Muscle layer of duodenum (tissue), 2 donors: Measurements from ENCODE around the gene DTYMK.

Experiments
- H3K27ac ChIP-seq: one replicate; pipeline ENCODE4 v1.7.0; 2013; ENCODE audit warnings: mild to moderate bottlenecking, low read length
- H3K27me3 ChIP-seq: one replicate; pipeline ENCODE4 v1.7.0; 2013; ENCODE audit warnings: low read depth, mild to moderate bottlenecking, control low read depth, low read length
- H3K36me3 ChIP-seq, 2 donors: one replicate each; pipeline ENCODE4 v1.7.0; 2013; ENCODE audit warnings: low read length in 2 of 2, control low read depth in 1 of 2, mild to moderate bottlenecking in 1 of 2; ENCODE audit not compliant: insufficient read depth in 2 of 2, control insufficient read depth in 1 of 2
- H3K4me1 ChIP-seq, 2 donors: one replicate each; pipeline ENCODE4 v1.7.0; 2013; ENCODE audit warnings: low read length in 2 of 2, mild to moderate bottlenecking in 2 of 2, control low read depth in 1 of 2, moderate library complexity in 1 of 2; ENCODE audit not compliant: insufficient read depth in 2 of 2, control insufficient read depth in 1 of 2
- H3K4me3 ChIP-seq, 2 donors: one replicate each; pipeline ENCODE4 v1.7.0; 2013; ENCODE audit warnings: low read length in 2 of 2, low read depth in 1 of 2, mild to moderate bottlenecking in 1 of 2
- H3K9me3 ChIP-seq, 2 donors: one replicate each; pipeline ENCODE4 v1.7.0; 2013; ENCODE audit warnings: low read length in 2 of 2, control low read depth in 1 of 2, mild to moderate bottlenecking in 1 of 2; ENCODE audit not compliant: control insufficient read depth in 1 of 2
- donor health status: healthy.

DTYMK gene

DNA sequence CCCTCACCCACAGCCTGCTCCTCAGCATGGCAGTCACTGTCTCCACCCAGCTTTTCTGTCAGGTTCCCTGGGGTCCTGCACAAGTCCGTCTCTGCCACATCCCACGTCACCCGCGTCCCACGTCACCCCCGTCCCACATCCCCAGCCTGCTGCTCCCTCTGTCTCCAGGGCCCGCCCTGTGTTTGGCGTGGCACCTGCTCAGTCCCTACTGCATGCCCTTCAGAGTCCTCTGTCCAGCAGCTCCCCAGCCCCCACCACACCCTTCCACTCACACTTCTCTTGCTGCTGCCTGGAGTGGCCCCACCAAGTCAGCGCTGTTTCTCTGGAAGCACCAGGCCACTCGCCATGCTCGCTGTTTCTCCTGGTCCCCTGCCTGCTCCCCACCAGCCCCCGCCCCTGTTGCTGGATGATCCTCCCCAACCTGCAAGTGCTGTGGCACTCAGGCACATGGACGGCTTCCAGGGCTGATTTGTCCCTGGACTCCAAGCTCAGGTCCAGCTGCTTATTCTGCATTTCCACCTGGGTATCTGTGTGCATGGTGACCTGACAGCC is 30.3 kb downstream of the DTYMK start:
- no peaks in the 10 kb centered on the region for H3K4me1 ChIP-seq
- peaks cover 57 to 81% of the 10 kb centered on the region in 2 donors for H3K36me3 ChIP-seq
- H3K9me3 ChIP-seq = no peaks in the 10 kb centered on the region
- no peak overlapping the region for H3K27ac ChIP-seq
- H3K27me3 ChIP-seq = no peaks in the 10 kb centered on the region
- no peak overlapping the region for H3K4me3 ChIP-seq

DNA sequence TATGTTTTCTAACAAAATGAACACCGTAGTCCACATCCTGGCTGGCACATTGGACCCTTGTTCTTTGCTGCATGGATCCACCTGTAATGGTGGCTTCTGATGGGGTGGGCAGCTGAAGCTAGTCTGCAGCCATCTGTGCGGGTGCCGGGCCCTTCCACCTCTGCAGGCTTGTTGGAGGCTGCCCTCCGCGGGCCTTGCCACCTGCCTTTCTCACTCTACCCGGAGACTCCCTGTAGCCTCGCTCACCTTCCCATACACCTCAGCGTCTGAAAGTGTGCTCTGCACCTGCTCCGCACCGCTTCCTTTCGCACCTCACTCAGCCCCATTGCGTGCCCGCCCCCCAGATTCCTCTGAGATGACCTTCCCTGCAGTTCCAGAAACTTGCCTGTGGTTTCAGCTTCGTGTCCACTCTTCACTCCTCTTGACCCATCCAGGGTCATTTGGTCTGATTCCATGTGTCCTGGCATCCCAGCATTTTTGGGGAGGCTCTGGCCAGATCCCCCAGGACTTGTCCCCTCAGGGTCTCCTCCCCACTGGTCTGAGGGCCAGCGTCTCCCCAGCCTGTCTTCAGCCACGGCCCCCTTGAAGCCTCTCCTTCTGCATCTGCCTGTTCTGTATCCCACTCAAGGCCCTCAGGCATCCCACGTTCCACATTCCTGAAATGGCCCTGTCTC is 31.0 kb downstream of the DTYMK start:
- Histone ChIP-seq H3K36me3 (peaks cover 55 to 77% of the 10 kb centered on the region in 2 donors), H3K9me3 (no peaks in the 10 kb centered on the region), H3K4me3 (no peak overlapping the region), H3K27ac (no peak overlapping the region), H3K4me1 (no peaks in the 10 kb centered on the region), H3K27me3 (no peaks in the 10 kb centered on the region)

- peaks cover 49 to 66% of the 10 kb centered on the region in 2 donors for H3K36me3 ChIP-seq
- no peaks in the 10 kb centered on the region for H3K9me3 ChIP-seq
- no peaks in the 10 kb centered on the region for H3K27me3 ChIP-seq
- H3K4me3 ChIP-seq = no peak overlapping the region
- no peak overlapping the region for H3K27ac ChIP-seq
- no peaks in the 10 kb centered on the region for H3K4me1 ChIP-seq
Measured at GRCh38 chr2:241654551-241654950, 32.1 kb downstream of the DTYMK start.

DNA sequence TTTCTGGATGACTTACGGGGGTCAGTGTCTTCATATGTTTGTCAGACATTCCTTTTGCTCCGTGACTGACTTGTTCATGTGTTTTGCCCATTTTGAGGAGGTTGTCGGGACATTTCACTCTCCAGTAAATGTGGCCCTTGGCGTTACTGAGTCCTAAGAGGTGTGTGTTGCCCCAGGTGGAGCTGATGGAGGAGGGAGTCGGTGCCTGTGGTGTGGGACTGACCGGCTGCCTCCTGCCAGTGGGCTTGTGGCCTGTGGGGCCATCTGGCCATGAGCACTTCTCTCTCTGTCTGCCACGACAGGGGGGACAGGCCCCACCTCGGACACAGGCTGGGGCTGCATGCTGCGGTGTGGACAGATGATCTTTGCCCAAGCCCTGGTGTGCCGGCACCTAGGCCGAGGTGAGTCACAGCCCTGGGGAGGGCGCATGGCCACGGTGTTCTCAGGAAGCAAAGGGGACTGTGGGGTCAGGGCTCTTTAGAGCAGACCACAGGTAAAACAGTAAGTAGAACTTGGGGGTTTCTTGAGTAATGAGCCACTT is 33.3 kb downstream of the DTYMK start:
- Histone ChIP-seq H3K27ac (no peak overlapping the region), H3K4me3 (no peak overlapping the region), H3K4me1 (no peaks in the 10 kb centered on the region), H3K9me3 (no peaks in the 10 kb centered on the region), H3K36me3 (peaks cover 43 to 56% of the 10 kb centered on the region in 2 donors), H3K27me3 (no peaks in the 10 kb centered on the region)

DNA sequence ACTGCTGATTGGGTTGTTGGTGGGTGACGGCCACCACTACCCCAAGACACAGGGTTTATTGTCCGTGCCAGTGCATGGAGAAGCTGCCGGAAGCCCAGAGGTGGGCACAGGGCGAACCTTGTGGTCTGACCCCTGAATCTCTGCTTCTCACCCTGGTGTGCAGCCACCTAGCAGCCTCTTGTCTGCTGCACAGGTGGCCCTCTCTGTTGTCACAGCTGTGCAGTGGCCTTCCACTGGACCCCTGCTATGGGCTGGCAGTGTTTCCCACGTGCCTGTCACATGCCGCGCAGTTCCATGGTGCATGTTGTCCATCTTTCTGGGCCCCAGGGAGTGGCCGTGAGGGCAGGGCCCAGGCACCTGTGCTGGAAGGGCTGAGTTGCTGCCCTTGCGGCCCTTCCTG is 33.9 kb downstream of the DTYMK start:
- peaks cover 41 to 51% of the 10 kb centered on the region in 2 donors for H3K36me3 ChIP-seq
- no peak overlapping the region for H3K4me3 ChIP-seq
- no peaks in the 10 kb centered on the region for H3K4me1 ChIP-seq
- no peak overlapping the region for H3K27ac ChIP-seq
- H3K9me3 ChIP-seq = no peaks in the 10 kb centered on the region
- no peaks in the 10 kb centered on the region for H3K27me3 ChIP-seq

DNA sequence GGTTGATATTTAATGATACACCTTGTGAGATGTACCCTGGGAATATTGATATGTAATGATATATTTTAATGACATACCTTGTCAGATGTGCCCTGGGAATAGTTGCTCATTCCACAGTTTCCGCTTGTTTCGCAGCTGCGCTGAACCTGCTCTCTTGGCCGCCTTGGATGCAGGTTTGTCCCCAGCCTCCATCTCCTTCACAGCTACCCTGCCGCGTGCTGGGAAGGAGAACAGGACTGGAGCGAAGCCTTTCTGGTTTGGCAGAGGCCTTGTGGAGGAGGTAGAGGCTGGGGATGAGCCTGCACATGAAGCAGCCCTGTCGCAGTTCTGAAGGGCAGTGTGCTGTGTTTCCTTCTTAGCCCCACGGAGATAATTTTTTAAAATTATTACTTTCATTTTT is 34.5 kb downstream of the DTYMK start:
- Histone ChIP-seq H3K27ac (no peak overlapping the region), H3K27me3 (no peaks in the 10 kb centered on the region), H3K9me3 (no peaks in the 10 kb centered on the region), H3K4me1 (no peaks in the 10 kb centered on the region), H3K36me3 (peaks cover 38 to 49% of the 10 kb centered on the region in 2 donors), H3K4me3 (no peak overlapping the region)

DNA sequence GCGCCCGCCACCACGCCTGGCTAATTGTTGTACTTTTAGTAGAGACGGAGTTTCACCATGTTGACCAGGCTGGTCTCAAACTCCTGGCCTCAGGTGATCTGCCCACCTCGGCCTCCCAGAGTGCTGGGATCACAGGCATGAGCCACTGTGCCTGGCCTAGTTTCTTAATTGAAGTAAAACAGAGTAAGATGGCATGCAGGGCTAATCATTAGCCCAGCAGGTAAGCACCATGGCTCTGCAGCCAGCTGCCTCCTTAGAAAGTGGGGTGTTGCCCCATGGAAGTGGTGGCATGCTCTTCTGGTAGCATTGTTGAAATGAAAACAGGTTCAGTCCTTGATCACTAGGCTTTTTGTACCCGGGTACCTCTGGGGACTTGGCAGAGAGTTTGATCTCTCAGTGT is 36.7 kb downstream of the DTYMK start:
- H3K27me3 ChIP-seq = no peaks in the 10 kb centered on the region
- no peaks in the 10 kb centered on the region for H3K9me3 ChIP-seq
- no peak overlapping the region for H3K27ac ChIP-seq
- peaks cover 0 to 14% of the 10 kb centered on the region in 2 donors for H3K4me1 ChIP-seq
- peaks cover 22 to 31% of the 10 kb centered on the region in 2 donors for H3K36me3 ChIP-seq
- H3K4me3 ChIP-seq = no peak overlapping the region

- H3K27me3 ChIP-seq = no peaks in the 10 kb centered on the region
- peaks cover 0 to 14% of the 10 kb centered on the region in 2 donors for H3K4me1 ChIP-seq
- H3K4me3 ChIP-seq = no peak overlapping the region
- H3K36me3 ChIP-seq = peaks cover 16 to 26% of the 10 kb centered on the region in 2 donors
- H3K9me3 ChIP-seq = no peaks in the 10 kb centered on the region
- no peak overlapping the region for H3K27ac ChIP-seq
Measured at GRCh38 chr2:241649404-241649803, 37.2 kb downstream of the DTYMK start.

DNA sequence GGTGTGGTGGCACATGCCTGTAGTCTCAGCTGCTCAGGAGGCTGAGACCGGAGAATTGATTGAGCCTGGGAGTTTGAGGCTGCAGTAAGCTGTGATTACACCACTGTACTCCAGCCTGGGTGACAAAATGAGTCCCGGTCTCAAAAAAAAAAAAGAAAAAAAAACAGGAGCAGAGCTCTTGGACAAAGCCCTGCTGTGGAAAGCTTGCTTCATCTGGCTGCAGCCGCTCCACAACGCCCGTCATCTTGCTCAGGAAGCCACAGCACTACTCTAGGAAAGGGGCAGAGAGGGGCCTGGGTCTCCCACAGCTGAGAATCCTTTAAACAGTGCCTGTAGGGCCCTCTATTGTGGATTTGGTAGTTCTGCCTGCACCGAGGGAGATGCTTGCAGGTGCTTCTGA is 38.2 kb downstream of the DTYMK start:
- no peak overlapping the region for H3K27ac ChIP-seq
- H3K4me3 ChIP-seq = no peak overlapping the region
- H3K36me3 ChIP-seq = peaks cover 16 to 23% of the 10 kb centered on the region in 2 donors
- no peaks in the 10 kb centered on the region for H3K27me3 ChIP-seq
- peaks cover 0 to 14% of the 10 kb centered on the region in 2 donors for H3K4me1 ChIP-seq
- no peaks in the 10 kb centered on the region for H3K9me3 ChIP-seq

DNA sequence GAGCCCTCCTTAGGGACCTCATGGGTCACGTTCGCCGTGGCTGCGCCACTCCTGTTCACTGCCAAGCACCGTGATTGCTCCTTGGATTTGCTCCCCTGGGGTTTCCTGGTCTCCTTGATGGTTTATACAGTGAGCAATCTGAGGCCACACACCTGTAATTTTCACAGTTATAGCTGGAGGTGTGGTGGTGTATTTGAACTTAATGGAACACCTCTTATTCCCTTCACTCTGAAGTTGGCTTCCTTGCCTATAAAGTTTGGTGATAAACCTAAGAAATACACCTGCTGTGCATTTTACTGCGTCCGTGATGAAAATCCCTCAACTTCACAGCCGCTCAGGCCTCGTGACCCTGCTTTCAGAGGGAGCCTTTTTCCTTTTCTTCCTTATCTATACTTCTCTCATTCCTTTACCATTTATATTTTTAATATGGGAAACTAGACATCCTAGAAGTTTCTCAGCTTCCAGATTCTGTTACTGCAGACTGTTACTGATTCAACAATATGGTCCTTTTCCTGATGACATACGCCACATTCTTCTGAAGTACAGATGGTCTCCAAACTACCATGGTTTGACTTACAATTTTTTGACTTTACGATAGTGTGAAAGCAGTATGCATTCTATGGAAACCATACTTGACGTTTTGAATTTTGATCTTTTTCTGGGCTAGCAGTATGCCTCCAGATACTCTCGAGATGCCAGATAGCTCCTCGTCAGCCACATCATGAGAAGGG is 40.5 kb downstream of the DTYMK start:
- Histone ChIP-seq H3K4me3 (no peak overlapping the region), H3K9me3 (no peaks in the 10 kb centered on the region), H3K4me1 (peaks cover 0 to 24% of the 10 kb centered on the region in 2 donors), H3K36me3 (peaks cover 0 to 3% of the 10 kb centered on the region in 2 donors), H3K27ac (no peak overlapping the region), H3K27me3 (no peaks in the 10 kb centered on the region)

- Histone ChIP-seq H3K27me3 (no peaks in the 10 kb centered on the region), H3K4me1 (peaks cover 0 to 31% of the 10 kb centered on the region in 2 donors), H3K9me3 (no peaks in the 10 kb centered on the region), H3K4me3 (no peak overlapping the region), H3K27ac (no peak overlapping the region), H3K36me3 (no peaks in the 10 kb centered on the region)
Measured at GRCh38 chr2:241645056-241645914, 41.3 kb downstream of the DTYMK start.
